AG09309 (cell line): ENCODE measurements around the gene DLL4.
A peak's percentile ranks its signal among the peaks of the same experiment; 100 is the strongest.

Source experiments
- DNase-seq: peaks from one replicate; pipeline ENCODE4 v3.0.0-alpha.2; 2010; ENCODE audit warnings: low read depth
- H3K4me3 ChIP-seq: 2 replicates; pipeline ENCODE4 v1.5.1; 2011; ENCODE audit warnings: mild to moderate bottlenecking, low read depth, low read length, moderate library complexity; ENCODE audit not compliant: control insufficient read depth
- TF ChIP-seq, protein P1 (sequence below): IDR thresholded peaks from 2 replicates; pipeline ENCODE4 v1.5.1; 2011; ENCODE audit warnings: mild to moderate bottlenecking, low read depth, low read length, inconsistent platforms; ENCODE audit not compliant: insufficient read depth, control insufficient read depth; ENCODE audit errors: missing control alignments

The DLL4 gene

GRCh38 chr15:40928821-40929659 lies at the start of gene DLL4:
Gene DLL4 (plus strand): TSS chr15:40929340. CDS start chr15:40929669, 329 bp downstream.
- TF ChIP-seq, protein P1, sequence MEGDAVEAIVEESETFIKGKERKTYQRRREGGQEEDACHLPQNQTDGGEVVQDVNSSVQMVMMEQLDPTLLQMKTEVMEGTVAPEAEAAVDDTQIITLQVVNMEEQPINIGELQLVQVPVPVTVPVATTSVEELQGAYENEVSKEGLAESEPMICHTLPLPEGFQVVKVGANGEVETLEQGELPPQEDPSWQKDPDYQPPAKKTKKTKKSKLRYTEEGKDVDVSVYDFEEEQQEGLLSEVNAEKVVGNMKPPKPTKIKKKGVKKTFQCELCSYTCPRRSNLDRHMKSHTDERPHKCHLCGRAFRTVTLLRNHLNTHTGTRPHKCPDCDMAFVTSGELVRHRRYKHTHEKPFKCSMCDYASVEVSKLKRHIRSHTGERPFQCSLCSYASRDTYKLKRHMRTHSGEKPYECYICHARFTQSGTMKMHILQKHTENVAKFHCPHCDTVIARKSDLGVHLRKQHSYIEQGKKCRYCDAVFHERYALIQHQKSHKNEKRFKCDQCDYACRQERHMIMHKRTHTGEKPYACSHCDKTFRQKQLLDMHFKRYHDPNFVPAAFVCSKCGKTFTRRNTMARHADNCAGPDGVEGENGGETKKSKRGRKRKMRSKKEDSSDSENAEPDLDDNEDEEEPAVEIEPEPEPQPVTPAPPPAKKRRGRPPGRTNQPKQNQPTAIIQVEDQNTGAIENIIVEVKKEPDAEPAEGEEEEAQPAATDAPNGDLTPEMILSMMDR, result no peak
- peak within 1 kb of the TSS; percentile 41 for H3K4me3 ChIP-seq
- DNase-seq, result no peak

DNA sequence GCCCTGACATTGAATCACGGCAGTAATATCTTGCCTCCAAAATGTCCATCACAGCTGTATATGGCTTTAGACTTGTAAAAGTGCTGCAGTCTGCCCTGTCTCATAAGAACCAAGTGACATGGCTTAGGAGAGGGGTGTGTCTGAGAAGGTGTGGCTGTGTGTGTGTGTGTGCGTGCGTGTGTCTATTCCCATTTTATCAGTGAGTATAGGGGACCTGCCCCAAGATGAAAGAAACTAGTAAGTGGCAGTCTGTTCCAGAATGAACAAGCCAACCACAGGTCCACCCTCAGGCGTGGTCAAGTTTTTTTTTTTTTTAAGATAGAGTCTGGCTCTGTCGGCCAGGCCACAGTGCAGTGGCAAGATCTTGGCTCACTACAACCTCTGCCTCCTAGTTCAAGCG lies 49.5 kb upstream of the DLL4 start:
- no peak for DNase-seq
- H3K4me3 ChIP-seq, result no peak overlapping the region
- TF ChIP-seq, protein P1, result no peak

GRCh38 chr15:40881351-40881750 lies 47.8 kb upstream of the DLL4 start:
- H3K4me3 ChIP-seq, result no peak overlapping the region
- DNase-seq, result no peak
- TF ChIP-seq, protein P1, result no peak

DNA sequence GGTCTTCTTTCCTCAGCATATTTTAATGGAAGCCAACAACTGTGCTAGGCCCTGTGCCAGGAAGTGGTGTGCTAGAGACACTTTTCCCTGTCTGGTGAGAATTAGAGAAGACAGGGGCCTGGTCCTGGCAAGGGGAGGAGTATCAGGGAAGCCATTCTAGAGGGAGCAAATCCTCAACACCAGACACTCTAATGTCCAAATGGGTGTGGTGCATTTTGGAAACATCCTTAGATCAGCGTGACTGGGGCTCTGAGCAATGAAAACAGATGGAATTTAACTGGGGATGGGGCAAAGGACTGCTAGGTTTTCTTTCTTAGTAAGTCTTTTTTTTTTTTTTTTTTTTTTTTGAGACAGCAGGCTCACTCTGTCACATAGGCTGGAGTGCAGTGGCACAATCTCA lies 42.6 kb upstream of the DLL4 start:
- no peak for DNase-seq
- no peak overlapping the region for H3K4me3 ChIP-seq
- TF ChIP-seq, protein P1, result no peak

DNA sequence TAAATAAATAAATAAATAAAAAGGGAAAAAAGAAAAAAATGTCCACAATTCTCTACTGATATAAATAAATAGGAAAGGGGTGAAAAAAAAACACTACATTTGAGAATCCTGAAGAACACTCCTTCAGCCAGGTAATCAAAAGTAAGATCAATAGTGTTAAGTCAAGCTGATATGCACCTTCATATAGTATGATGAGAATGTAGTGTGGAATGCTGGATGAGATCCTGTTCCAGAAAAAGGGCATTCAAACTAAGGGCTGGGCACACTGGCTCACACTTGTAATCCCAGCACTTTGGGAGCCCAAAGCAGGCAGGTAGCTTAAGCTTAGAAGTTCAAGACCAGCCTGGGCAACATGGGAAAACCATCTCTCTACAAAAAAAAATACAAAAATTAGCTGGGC lies 40.0 kb upstream of the DLL4 start:
- no peak overlapping the region for H3K4me3 ChIP-seq
- TF ChIP-seq, protein P1, result no peak
- DNase-seq, result no peak

- DNase-seq, result no peak
- H3K4me3 ChIP-seq, result no peak overlapping the region
- TF ChIP-seq, protein P1, result no peak
These were observed 38.0 kb upstream of the DLL4 start for GRCh38 chr15:40891138-40891537.
